Loucy (cell line): ENCODE measurements around the gene CD83.

Source experiments
- H2AFZ ChIP-seq: fragments of 200-600 bp; sonication (generic); 2 replicates; pipeline ENCODE4 v1.6.0; 2016; ENCODE audit warnings: antibody characterized with exemption, mild to moderate bottlenecking, low read length, moderate library complexity
- H3F3A ChIP-seq: fragments of 200-600 bp; 2 replicates; pipeline ENCODE4 v1.6.0; 2016; ENCODE audit warnings: antibody characterized with exemption, low read depth, mild to moderate bottlenecking
- H3K27me3 ChIP-seq: fragments of 200-600 bp; sonication (generic); 2 replicates; pipeline ENCODE4 v1.6.1; 2014; ENCODE audit warnings: low read length, mild to moderate bottlenecking; ENCODE audit not compliant: insufficient read depth, poor library complexity, severe bottlenecking
- H3K36me3 ChIP-seq: fragments of 200-600 bp; sonication (generic); 2 replicates; pipeline ENCODE4 v1.6.1; 2016; ENCODE audit warnings: low read length; ENCODE audit not compliant: insufficient read depth
- H3K4me1 ChIP-seq: fragments of 200-600 bp; sonication (generic); 2 replicates; pipeline ENCODE4 v1.5.1; 2014; ENCODE audit warnings: low read length, mild to moderate bottlenecking; ENCODE audit not compliant: insufficient read depth, poor library complexity, severe bottlenecking
- H3K4me2 ChIP-seq: fragments of 200-600 bp; sonication (generic); 2 replicates; pipeline ENCODE4 v1.6.0; 2014; ENCODE audit warnings: antibody characterized with exemption, low read length, low read depth, mild to moderate bottlenecking; ENCODE audit not compliant: poor library complexity, severe bottlenecking
- H3K4me3 ChIP-seq: fragments of 200-600 bp; sonication (generic); 2 replicates; pipeline ENCODE4 v1.5.1; 2014; ENCODE audit warnings: low read length, mild to moderate bottlenecking, mixed read lengths; ENCODE audit not compliant: poor library complexity, severe bottlenecking
- H3K79me2 ChIP-seq: fragments of 200-600 bp; sonication (generic); 2 replicates; pipeline ENCODE4 v1.6.1; 2014; ENCODE audit warnings: low read length; ENCODE audit not compliant: insufficient read depth
- H3K9ac ChIP-seq: fragments of 200-600 bp; sonication (generic); 2 replicates; pipeline ENCODE4 v1.6.0; 2014; ENCODE audit warnings: mild to moderate bottlenecking, low read depth, low read length, moderate library complexity; ENCODE audit not compliant: poor library complexity, severe bottlenecking
- H3K9me2 ChIP-seq: fragments of 200-600 bp; sonication (generic); replicated peaks from 2 replicates; pipeline ENCODE4 v1.6.1; 2016; ENCODE audit warnings: low read depth, low read length, mixed read lengths
- H3K9me3 ChIP-seq: fragments of 200-600 bp; sonication (generic); 2 replicates; pipeline ENCODE4 v1.6.1; 2014; ENCODE audit warnings: mild to moderate bottlenecking, antibody characterized with exemption, low read length, low read depth; ENCODE audit not compliant: insufficient read depth
- H4K20me1 ChIP-seq: fragments of 200-600 bp; sonication (generic); 2 replicates; pipeline ENCODE4 v1.6.0; 2014; ENCODE audit warnings: antibody characterized with exemption, low read length, mild to moderate bottlenecking; ENCODE audit not compliant: insufficient read depth, poor library complexity, severe bottlenecking
- CTCF ChIP-seq: fragments of 200-600 bp; sonication (generic); conservative IDR thresholded peaks from 2 replicates; pipeline ENCODE4 v1.5.1; 2014; ENCODE audit warnings: mild to moderate bottlenecking, antibody characterized with exemption, low read length
- EZH2phosphoT487 ChIP-seq: fragments of 200-600 bp; IDR thresholded peaks from 2 replicates; pipeline ENCODE4 v1.6.1; 2018; ENCODE audit warnings: antibody characterized with exemption, mild to moderate bottlenecking, moderate library complexity, borderline replicate concordance

CD83 gene

GRCh38 chr6:14084388-14084787 is 33.2 kb upstream of the CD83 start:
- Histone ChIP-seq H2AFZ (no peak overlapping the region), H3K9me2 (no peaks in the 10 kb centered on the region), H3K4me3 (no peak overlapping the region), H3K79me2 (no peaks in the 10 kb centered on the region), H3F3A (no peaks in the 10 kb centered on the region), H3K9ac (no peak overlapping the region), H3K36me3 (no peaks in the 10 kb centered on the region), H3K4me2 (no peak overlapping the region), H3K4me1 (no peaks in the 10 kb centered on the region), H4K20me1 (no peaks in the 10 kb centered on the region), H3K27me3 (no peaks in the 10 kb centered on the region), H3K9me3 (no peaks in the 10 kb centered on the region)
- TF ChIP-seq EZH2phosphoT487, result no peak
- no peak for TF ChIP-seq CTCF

- Histone ChIP-seq H3K4me1 (no peaks in the 10 kb centered on the region), H2AFZ (no peak overlapping the region), H4K20me1 (no peaks in the 10 kb centered on the region), H3K9ac (no peak overlapping the region), H3F3A (no peaks in the 10 kb centered on the region), H3K9me3 (no peaks in the 10 kb centered on the region), H3K79me2 (no peaks in the 10 kb centered on the region), H3K4me2 (no peak overlapping the region), H3K4me3 (no peak overlapping the region), H3K9me2 (no peaks in the 10 kb centered on the region), H3K36me3 (no peaks in the 10 kb centered on the region), H3K27me3 (no peaks in the 10 kb centered on the region)
- TF ChIP-seq CTCF (no peak), EZH2phosphoT487 (no peak)
These were observed 32.3 kb upstream of the CD83 start for GRCh38 chr6:14085176-14085787.

- Histone ChIP-seq H3K36me3 (no peaks in the 10 kb centered on the region), H3K9ac (no peak overlapping the region), H2AFZ (no peak overlapping the region), H3K9me2 (no peaks in the 10 kb centered on the region), H3K4me2 (no peak overlapping the region), H3K4me1 (no peaks in the 10 kb centered on the region), H3K79me2 (no peaks in the 10 kb centered on the region), H3K4me3 (no peak overlapping the region), H3K9me3 (no peaks in the 10 kb centered on the region), H3F3A (no peaks in the 10 kb centered on the region), H4K20me1 (no peaks in the 10 kb centered on the region), H3K27me3 (no peaks in the 10 kb centered on the region)
- TF ChIP-seq EZH2phosphoT487 (no peak), CTCF (no peak)
These were observed 30.9 kb upstream of the CD83 start for GRCh38 chr6:14086701-14087100.
